IMR-90 (cell line): ENCODE results near the gene SEMA4A.

Experiments
- BHLHE40 ChIP-seq: fragments of 150-350 bp; IDR thresholded peaks from 2 replicates; pipeline ENCODE4 v1.6.1; 2016; ENCODE audit warnings: mild to moderate bottlenecking, low read depth, low read length
- CEBPB ChIP-seq: IDR thresholded peaks from 2 replicates; pipeline ENCODE4 v1.6.1; 2012; ENCODE audit warnings: low read depth, low read length, improper control_type of control experiment
- CHD1 ChIP-seq: IDR thresholded peaks from 2 replicates; pipeline ENCODE4 v1.6.1; 2012; ENCODE audit warnings: low read depth, low read length, improper control_type of control experiment
- CTCF ChIP-seq: conservative IDR thresholded peaks from 2 replicates; pipeline ENCODE4 v1.5.1; 2012; ENCODE audit warnings: mild to moderate bottlenecking, low read depth, low read length, improper control_type of control experiment
- MAFK ChIP-seq: IDR thresholded peaks from 2 replicates; pipeline ENCODE4 v1.6.1; 2012; ENCODE audit warnings: low read depth, low read length, improper control_type of control experiment
- MAZ ChIP-seq: IDR thresholded peaks from 2 replicates; pipeline ENCODE4 v1.6.1; 2012; ENCODE audit warnings: low read depth, mild to moderate bottlenecking, low read length, improper control_type of control experiment, moderate library complexity, borderline replicate concordance
- MXI1 ChIP-seq: IDR thresholded peaks from 2 replicates; pipeline ENCODE4 v1.6.1; 2012; ENCODE audit warnings: low read depth, mild to moderate bottlenecking, low read length, moderate library complexity, borderline replicate concordance
- NFE2L2 ChIP-seq: fragments of 150-350 bp; IDR thresholded peaks from 2 replicates; pipeline ENCODE4 v1.6.1; 2016; ENCODE audit warnings: low read depth, mild to moderate bottlenecking, low read length
- POLR2A ChIP-seq: IDR thresholded peaks from 2 replicates; pipeline ENCODE4 v1.6.1; 2012; ENCODE audit warnings: mild to moderate bottlenecking, low read depth, low read length
- RAD21 ChIP-seq: IDR thresholded peaks from 2 replicates; pipeline ENCODE4 v1.6.1; 2012; ENCODE audit warnings: low read length, improper control_type of control experiment
- RFX5 ChIP-seq: IDR thresholded peaks from 2 replicates; pipeline ENCODE4 v1.8.0; 2012; ENCODE audit warnings: low read depth, mild to moderate bottlenecking, low read length, moderate library complexity
- SMC3 ChIP-seq: fragments of 150-350 bp; IDR thresholded peaks from 2 replicates; pipeline ENCODE4 v1.6.1; 2016; ENCODE audit warnings: low read depth, mild to moderate bottlenecking, antibody characterized with exemption, low read length, moderate library complexity
- USF2 ChIP-seq: fragments of 150-350 bp; IDR thresholded peaks from 2 replicates; pipeline ENCODE4 v1.6.1; 2017; ENCODE audit warnings: mild to moderate bottlenecking, antibody characterized with exemption, low read length, low read depth

GRCh38 chr1:156172696-156173470 lies 19.5 kb downstream of the SEMA4A start:
- TF ChIP-seq CTCF: no peak
- no peak for TF ChIP-seq POLR2A
- TF ChIP-seq RAD21: no peak
- TF ChIP-seq CEBPB: no peak
- no peak for TF ChIP-seq USF2
- no peak for TF ChIP-seq NFE2L2
- TF ChIP-seq BHLHE40: no peak
- no peak for TF ChIP-seq CHD1
- TF ChIP-seq SMC3: no peak
- TF ChIP-seq MAFK: no peak
- no peak for TF ChIP-seq MXI1
- no peak for TF ChIP-seq MAZ
- no peak for TF ChIP-seq RFX5
